ENCODE data around the gene ATP11A.

DNA sequence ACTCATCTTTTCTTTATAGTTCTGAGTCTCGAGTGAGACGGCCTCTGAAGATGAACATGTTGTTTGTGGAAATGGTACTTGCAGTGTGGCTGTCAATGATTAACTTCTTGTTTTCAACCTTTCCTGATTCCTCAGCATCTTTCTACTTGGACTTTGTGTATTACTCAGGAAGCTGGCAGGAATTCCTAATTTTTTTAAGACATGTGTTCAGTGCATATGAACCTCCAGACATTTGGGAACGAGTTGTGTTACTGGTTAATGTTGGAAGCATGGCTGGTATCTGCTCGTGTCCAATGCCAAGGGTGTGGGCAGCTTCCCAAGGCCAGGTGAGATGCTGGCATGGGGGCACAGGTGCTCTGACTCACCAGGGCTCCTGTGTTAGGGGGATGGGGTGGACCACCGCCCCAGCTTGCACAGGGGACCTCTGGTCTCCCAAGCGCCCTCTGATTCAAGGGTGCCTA, 218.1 kb downstream of the ATP11A start:
- TF ChIP-seq YY1 (IDR thresholded peaks at IDR 0.05; ENCODE audit: insufficient read depth, insufficient read length) (no peak), ZNF274 (IDR thresholded peaks at IDR 0.05; ENCODE audit: low read depth, low read length) (no peak)

All from NT2/D1 (cell line).